ENCODE data around the gene URI1. TPM values are rescaled to one million over a fixed set of nuclear protein-coding genes. Genes with fewer than 3 reads are reported as not detected.
A peak's percentile ranks its signal among the peaks of the same experiment; 100 is the strongest.

Gene URI1
- total RNA-seq, 4 donors from 2014 or later: 84.8 to 91.2 (median 86.3) TPM

DNA sequence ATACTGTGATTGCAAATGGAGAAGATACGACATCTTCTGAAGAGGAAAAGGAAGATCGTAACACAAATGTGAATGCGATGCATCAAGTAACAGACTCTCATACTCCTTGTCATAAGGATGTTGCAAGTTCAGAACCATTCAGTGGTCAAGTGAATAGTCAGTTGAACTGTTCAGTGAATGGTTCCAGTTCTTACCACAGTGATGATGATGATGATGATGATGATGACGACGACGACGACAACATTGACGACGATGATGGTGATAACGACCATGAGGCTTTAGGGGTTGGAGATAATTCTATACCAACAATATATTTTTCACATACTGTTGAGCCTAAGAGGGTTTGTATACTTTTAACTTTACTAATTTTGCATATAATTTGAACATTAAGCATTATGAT is 67.0 kb downstream of the URI1 start:
- TF ChIP-seq, protein P1, sequence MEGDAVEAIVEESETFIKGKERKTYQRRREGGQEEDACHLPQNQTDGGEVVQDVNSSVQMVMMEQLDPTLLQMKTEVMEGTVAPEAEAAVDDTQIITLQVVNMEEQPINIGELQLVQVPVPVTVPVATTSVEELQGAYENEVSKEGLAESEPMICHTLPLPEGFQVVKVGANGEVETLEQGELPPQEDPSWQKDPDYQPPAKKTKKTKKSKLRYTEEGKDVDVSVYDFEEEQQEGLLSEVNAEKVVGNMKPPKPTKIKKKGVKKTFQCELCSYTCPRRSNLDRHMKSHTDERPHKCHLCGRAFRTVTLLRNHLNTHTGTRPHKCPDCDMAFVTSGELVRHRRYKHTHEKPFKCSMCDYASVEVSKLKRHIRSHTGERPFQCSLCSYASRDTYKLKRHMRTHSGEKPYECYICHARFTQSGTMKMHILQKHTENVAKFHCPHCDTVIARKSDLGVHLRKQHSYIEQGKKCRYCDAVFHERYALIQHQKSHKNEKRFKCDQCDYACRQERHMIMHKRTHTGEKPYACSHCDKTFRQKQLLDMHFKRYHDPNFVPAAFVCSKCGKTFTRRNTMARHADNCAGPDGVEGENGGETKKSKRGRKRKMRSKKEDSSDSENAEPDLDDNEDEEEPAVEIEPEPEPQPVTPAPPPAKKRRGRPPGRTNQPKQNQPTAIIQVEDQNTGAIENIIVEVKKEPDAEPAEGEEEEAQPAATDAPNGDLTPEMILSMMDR (IDR thresholded peaks at IDR 0.05): no peak
- no peak for TF ChIP-seq POLR2A (IDR thresholded peaks at IDR 0.05)
- intact Hi-C loops (cut with DNase I): no loop called here

DNA sequence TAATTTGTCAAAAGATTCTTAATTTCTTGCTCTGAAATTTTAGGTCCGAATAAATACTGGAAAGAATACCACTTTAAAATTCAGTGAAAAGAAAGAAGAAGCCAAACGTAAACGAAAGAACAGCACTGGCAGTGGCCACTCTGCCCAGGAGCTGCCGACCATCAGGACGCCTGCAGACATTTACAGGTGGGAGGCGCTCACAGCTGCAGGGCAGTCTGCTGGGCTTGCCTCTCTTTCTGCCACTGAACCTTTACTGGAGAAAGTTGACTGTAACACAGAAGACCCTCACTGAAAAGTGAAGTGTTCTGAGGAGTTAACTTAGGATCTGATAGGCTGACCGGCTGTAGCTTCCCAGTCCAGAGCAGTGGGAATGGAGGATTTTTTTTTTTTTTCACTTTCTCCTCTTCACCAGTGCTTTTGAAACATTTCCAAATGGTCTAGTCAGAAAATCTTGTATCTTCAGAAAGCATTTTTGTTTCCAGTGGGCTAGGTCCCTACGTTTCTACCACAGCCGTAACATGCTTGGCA is 69.1 kb downstream of the URI1 start:
- Histone ChIP-seq H3K4me1 (no peaks in the 10 kb centered on the region), H3K27me3 (no peaks in the 10 kb centered on the region), H3K9me3 (no peaks in the 10 kb centered on the region), H3K36me3 (no peaks in the 10 kb centered on the region), H3K4me3 (replicated peaks in 1 of 3) (peak overlapping the region in 1 of 3 donors; percentile 20), H3K27ac (peak overlapping the region in 2 of 3 donors; percentile 2 to 3)
- 42 to 48% methylated on average over 9 of the region's 9 CpGs for WGBS, 2 donors
- intact Hi-C loops (cut with DNase I): no loop called here
- no peak for TF ChIP-seq POLR2A (IDR thresholded peaks at IDR 0.05)
- TF ChIP-seq, protein P1 (IDR thresholded peaks at IDR 0.05): peak in 2 of 6 experiments; percentile 22 to 23
- peak; percentile 55 for DNase-seq

More for the DNA sequence above, 67.0 kb downstream of the URI1 start:
- WGBS, 2 donors: 97% methylated on average over 10 of the region's 10 CpGs
- Histone ChIP-seq H3K9me3 (no peaks in the 10 kb centered on the region), H3K27ac (no peak overlapping the region), H3K4me1 (no peaks in the 10 kb centered on the region), H3K4me3 (replicated peaks in 1 of 3) (no peak overlapping the region), H3K27me3 (no peaks in the 10 kb centered on the region), H3K36me3 (no peaks in the 10 kb centered on the region)
- no peak for DNase-seq

DNA sequence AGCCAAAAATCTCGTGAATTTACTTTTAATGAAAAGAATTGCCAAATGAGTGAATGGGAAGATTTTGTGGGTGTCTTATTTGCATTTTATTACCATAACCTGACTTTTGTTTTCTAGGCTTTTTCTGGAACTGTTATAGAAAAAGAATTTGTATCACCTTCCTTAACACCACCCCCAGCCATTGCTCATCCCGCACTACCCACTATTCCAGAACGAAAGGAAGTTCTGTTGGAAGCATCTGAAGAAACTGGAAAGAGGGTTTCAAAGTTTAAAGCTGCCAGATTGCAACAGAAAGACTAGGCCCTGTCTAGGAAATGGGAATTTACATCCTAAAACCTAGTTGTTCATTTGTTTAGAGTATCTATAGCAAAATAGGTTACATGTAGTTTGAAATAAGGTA is 72.7 kb downstream of the URI1 start:
- Histone ChIP-seq H3K36me3 (no peaks in the 10 kb centered on the region), H3K4me3 (replicated peaks in 1 of 3) (no peak overlapping the region), H3K27me3 (no peaks in the 10 kb centered on the region), H3K9me3 (no peaks in the 10 kb centered on the region), H3K27ac (no peak overlapping the region), H3K4me1 (no peaks in the 10 kb centered on the region)
- intact Hi-C loops (cut with DNase I): no loop called here
- DNase-seq: no peak
- TF ChIP-seq, protein P1 (IDR thresholded peaks at IDR 0.05): no peak
- TF ChIP-seq POLR2A (IDR thresholded peaks at IDR 0.05): no peak
- WGBS, 2 donors: 95 to 99% methylated on average over 3 of the region's 3 CpGs

DNA sequence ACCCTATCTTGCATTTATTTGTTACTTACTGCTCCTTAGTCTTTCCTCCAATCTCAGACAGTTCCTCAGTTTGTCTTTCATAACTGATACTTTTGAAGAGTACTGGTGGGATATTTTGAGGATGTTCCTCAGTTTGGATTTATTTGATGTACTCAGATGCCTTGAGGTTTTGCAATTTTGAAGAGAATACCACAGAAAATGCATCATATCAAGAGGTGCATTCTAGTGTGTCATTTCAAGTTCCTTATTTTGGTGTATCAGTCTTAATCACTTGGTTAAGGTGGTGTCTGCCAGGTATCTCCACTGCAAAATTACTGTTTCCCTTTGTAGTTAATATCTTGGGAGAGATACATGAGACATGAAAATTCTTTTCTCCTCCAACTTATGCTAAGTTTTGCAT is 75.1 kb downstream of the URI1 start:
- H3K4me1 ChIP-seq: no peaks in the 10 kb centered on the region
- H3K36me3 ChIP-seq: no peaks in the 10 kb centered on the region
- no peaks in the 10 kb centered on the region for H3K27me3 ChIP-seq
- H3K9me3 ChIP-seq: no peaks in the 10 kb centered on the region
- intact Hi-C loops (cut with DNase I): no loop called here
- no peak for DNase-seq
- H3K4me3 ChIP-seq (replicated peaks in 1 of 3): no peak overlapping the region
- no peak overlapping the region for H3K27ac ChIP-seq
- TF ChIP-seq, protein P1 (IDR thresholded peaks at IDR 0.05): no peak
- no peak for TF ChIP-seq POLR2A (IDR thresholded peaks at IDR 0.05)

DNA sequence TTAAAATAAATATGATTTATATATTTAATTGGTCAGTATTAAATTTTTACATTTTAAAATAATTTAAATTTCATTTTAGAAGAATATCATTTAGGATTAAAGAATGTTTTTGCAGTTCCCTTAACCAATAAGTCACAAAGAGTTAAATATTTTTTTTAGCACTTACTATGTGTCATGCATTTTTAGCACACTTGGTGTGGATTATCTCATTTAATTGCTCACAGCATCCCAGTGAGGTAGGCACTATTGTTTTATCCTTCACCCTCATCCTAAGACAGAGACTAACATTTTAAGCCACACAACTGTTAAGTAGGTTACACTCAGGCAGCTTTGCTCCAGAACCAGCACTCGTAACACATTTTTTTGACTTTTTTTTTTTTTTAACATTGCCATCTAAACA is 78.2 kb downstream of the URI1 start:
- no peaks in the 10 kb centered on the region for H3K4me1 ChIP-seq
- no peaks in the 10 kb centered on the region for H3K36me3 ChIP-seq
- no peak overlapping the region for H3K4me3 ChIP-seq (replicated peaks in 1 of 3)
- H3K9me3 ChIP-seq: no peaks in the 10 kb centered on the region
- H3K27me3 ChIP-seq: no peaks in the 10 kb centered on the region
- TF ChIP-seq POLR2A (IDR thresholded peaks at IDR 0.05): no peak
- TF ChIP-seq, protein P1 (IDR thresholded peaks at IDR 0.05): no peak
- no peak for DNase-seq
- intact Hi-C loops (cut with DNase I): no loop called here
- no peak overlapping the region for H3K27ac ChIP-seq
- 94 to 96% methylated on average over 1 of the region's 1 CpG for WGBS, 2 donors

All from thyroid gland (tissue), 4 donors.